ENCODE measurements around the gene NUDT4. TPM values are rescaled to one million over a fixed set of nuclear protein-coding genes. Genes with fewer than 3 reads are reported as not detected.
A peak's percentile ranks its signal among the peaks of the same experiment; 100 is the strongest.
"Not testable (repeated sequence)": the region's sequence is repeated elsewhere in the genome, so short reads cannot be mapped to it uniquely, and the experiment has no call there.

The NUDT4 gene
- total RNA-seq, 6 experiments from 2014 or later: 46.4 to 62.6 (median 51.6) TPM

GRCh38 chr12:93407963-93408283, 30.2 kb downstream of the NUDT4 start:
- no peak overlapping the region for H3K27ac Mint-ChIP-seq
- peaks cover 39% of the 10 kb centered on the region for H3K4me1 Mint-ChIP-seq (ENCODE audit: low read depth)
- no peaks in the 10 kb centered on the region for H3K9me3 Mint-ChIP-seq
- no peak for DNase-seq
- peaks cover 25% of the 10 kb centered on the region for H3K36me3 Mint-ChIP-seq (ENCODE audit: low read depth)
- no peak overlapping the region for H3K4me3 Mint-ChIP-seq
- no peaks in the 10 kb centered on the region; the same call in 1 of the 2 replicates for H3K27me3 Mint-ChIP-seq (ENCODE audit: insufficient read depth)
- TF ChIP-seq CTCF (IDR thresholded peaks at IDR 0.05): no peak

- H3K27me3 Mint-ChIP-seq (ENCODE audit: insufficient read depth): no peaks in the 10 kb centered on the region; the same call in 1 of the 2 replicates
- H3K9me3 Mint-ChIP-seq: no peaks in the 10 kb centered on the region
- peaks cover 48% of the 10 kb centered on the region for H3K4me1 Mint-ChIP-seq (ENCODE audit: low read depth)
- no peak for TF ChIP-seq CTCF (IDR thresholded peaks at IDR 0.05)
- H3K27ac Mint-ChIP-seq: peak overlapping the region; percentile 3
- H3K4me3 Mint-ChIP-seq: no peak overlapping the region
- peaks cover 29% of the 10 kb centered on the region for H3K36me3 Mint-ChIP-seq (ENCODE audit: low read depth)
- DNase-seq: no peak
These were observed 31.1 kb downstream of the NUDT4 start for GRCh38 chr12:93408813-93409212.

GRCh38 chr12:93409343-93410187, 31.8 kb downstream of the NUDT4 start:
- H3K4me3 Mint-ChIP-seq; DNase-seq; H3K9me3 Mint-ChIP-seq; H3K27me3 Mint-ChIP-seq (ENCODE audit: insufficient read depth): not testable (repeated sequence)
- H3K4me1 Mint-ChIP-seq (ENCODE audit: low read depth): peaks cover 53% of the 10 kb centered on the region
- peak overlapping the region; percentile 8; the same call in 1 of the 2 replicates for H3K27ac Mint-ChIP-seq
- H3K36me3 Mint-ChIP-seq (ENCODE audit: low read depth): peaks cover 29% of the 10 kb centered on the region

GRCh38 chr12:93411060-93411459, 33.3 kb downstream of the NUDT4 start:
- H3K27me3 Mint-ChIP-seq (ENCODE audit: insufficient read depth); H3K9me3 Mint-ChIP-seq; DNase-seq; H3K4me3 Mint-ChIP-seq: not testable (repeated sequence)
- Mint-ChIP-seq H3K36me3 (ENCODE audit: low read depth) (peaks cover 31% of the 10 kb centered on the region), H3K27ac (peak overlapping the region; percentile 57; the same call in 1 of the 2 replicates), H3K4me1 (ENCODE audit: low read depth) (peaks cover 68% of the 10 kb centered on the region)

- not testable (repeated sequence) for H3K27me3 Mint-ChIP-seq (ENCODE audit: insufficient read depth); DNase-seq; H3K4me3 Mint-ChIP-seq; H3K9me3 Mint-ChIP-seq
- peak overlapping the region; percentile 32 for H3K27ac Mint-ChIP-seq
- peaks cover 81% of the 10 kb centered on the region for H3K4me1 Mint-ChIP-seq (ENCODE audit: low read depth)
- peaks cover 27% of the 10 kb centered on the region for H3K36me3 Mint-ChIP-seq (ENCODE audit: low read depth)
These were observed 34.7 kb downstream of the NUDT4 start for GRCh38 chr12:93412396-93412795.

- Mint-ChIP-seq H3K27me3 (ENCODE audit: insufficient read depth) (no peaks in the 10 kb centered on the region; the same call in 1 of the 2 replicates), H3K27ac (peak overlapping the region; percentile 16), H3K9me3 (no peaks in the 10 kb centered on the region), H3K36me3 (ENCODE audit: low read depth) (peaks cover 26% of the 10 kb centered on the region), H3K4me3 (no peak overlapping the region), H3K4me1 (ENCODE audit: low read depth) (peaks cover 83% of the 10 kb centered on the region)
- no peak for TF ChIP-seq CTCF (IDR thresholded peaks at IDR 0.05)
- DNase-seq: no peak
These were observed 35.3 kb downstream of the NUDT4 start for GRCh38 chr12:93413064-93413463.

- peaks cover 76% of the 10 kb centered on the region for H3K4me1 Mint-ChIP-seq (ENCODE audit: low read depth)
- H3K36me3 Mint-ChIP-seq (ENCODE audit: low read depth): peaks cover 21% of the 10 kb centered on the region
- H3K9me3 Mint-ChIP-seq: no peaks in the 10 kb centered on the region
- peak overlapping the region; percentile 87 for H3K27ac Mint-ChIP-seq
- TF ChIP-seq CTCF (IDR thresholded peaks at IDR 0.05): peak; percentile 23; the same call in 1 of the 2 replicates
- H3K4me3 Mint-ChIP-seq: peak overlapping the region; percentile 64
- H3K27me3 Mint-ChIP-seq (ENCODE audit: insufficient read depth): peaks cover 2% of the 10 kb centered on the region
- DNase-seq: peak; percentile 59
These were observed 38.2 kb downstream of the NUDT4 start for GRCh38 chr12:93415723-93416464.
